GM12878 (cell line): ENCODE results near the gene ZKSCAN5. TPM values are rescaled to one million over a fixed set of nuclear protein-coding genes. Genes with fewer than 3 reads are reported as not detected.

Source experiments
- ATAC-seq: fragments of 200-7000 bp; cut with Tn5 transposase; 3 replicates; pipeline ENCODE4 v1.9.1; 2020; ENCODE audit warnings: mild to moderate bottlenecking, moderate library complexity
- BruUV-seq: library from RNA; stranded (reverse); fragments of 400-500 nt; replicated peaks from 2 replicates; lab custom pipeline; 2021; lab: Mats Ljungman, UMichigan
- CTCF ChIA-PET: fragments of 300-600 bp; sonication (Branson Sonifier 250); formaldehyde crosslinking; extraction: SDS; loops from one replicate; lab custom pipeline; 2021; ENCODE audit warnings: inconsistent platforms; lab: Yijun Ruan, JAX
- POLR2A ChIA-PET: fragments of 350-600 bp; formaldehyde crosslinking; extraction: SDS; loops from one replicate; lab custom pipeline; 2021; ENCODE audit warnings: inconsistent platforms; lab: Charles Lee
- RAD21 ChIA-PET: fragments of 300-600 bp; sonication (Branson Sonifier 250); formaldehyde crosslinking; loops from one replicate; lab custom pipeline; 2023; ENCODE audit warnings: antibody characterized with exemption; ENCODE audit not compliant: unreplicated experiment; lab: Charles Lee
- SMC1A ChIA-PET: fragments of 300-600 bp; sonication (Branson Sonifier 250); formaldehyde crosslinking; loops from one replicate; lab custom pipeline; 2023; ENCODE audit not compliant: unreplicated experiment, uncharacterized antibody; lab: Charles Lee
- DNase-seq: peaks from one replicate; pipeline ENCODE4 v3.0.0-alpha.2; 2011; ENCODE audit warnings: low read depth, low spot score
- FAIRE-seq: peaks from 3 replicates; lab custom pipeline; 2011; peaks lifted over from hg19 to GRCh38; lab: Jason Lieb, UNC
- H2AFZ ChIP-seq: 2 replicates; pipeline ENCODE4 v1.6.0; 2011; ENCODE audit warnings: low read depth, low read length, control low read depth; ENCODE audit not compliant: control insufficient read depth
- H3K27ac ChIP-seq: 2 replicates; pipeline ENCODE4 v1.5.1; 2011; ENCODE audit warnings: control low read depth; ENCODE audit not compliant: control insufficient read depth, insufficient read depth
- H3K27me3 ChIP-seq, 2 experiments: replicated peaks in 1 of 2; 2 replicates each; pipeline versions ENCODE4 v1.6.0 to v1.6.1; 2011; ENCODE audit warnings: low read length in 1 of 2; ENCODE audit not compliant: control insufficient read depth in 2 of 2, insufficient read depth in 2 of 2
- H3K36me3 ChIP-seq, 2 experiments: 2 replicates each; pipeline ENCODE4 v1.5.1; 2011; ENCODE audit warnings: low read length in 1 of 2; ENCODE audit not compliant: control insufficient read depth in 2 of 2, insufficient read depth in 2 of 2
- H3K4me1 ChIP-seq: 2 replicates; pipeline ENCODE4 v1.6.1; 2011; ENCODE audit warnings: mild to moderate bottlenecking, low read length, moderate library complexity, mixed read lengths; ENCODE audit not compliant: control insufficient read depth, insufficient read depth
- H3K4me2 ChIP-seq: 2 replicates; pipeline ENCODE4 v1.6.0; 2011; ENCODE audit warnings: control low read depth; ENCODE audit not compliant: control insufficient read depth, insufficient read depth
- H3K4me3 ChIP-seq: fragments of 200-600 bp; sonication (generic); 2 replicates; pipeline ENCODE4 v1.5.1; 2016
- H3K79me2 ChIP-seq: 2 replicates; pipeline ENCODE4 v1.6.0; 2011; ENCODE audit warnings: low read length; ENCODE audit not compliant: control insufficient read depth, insufficient read depth
- H3K9ac ChIP-seq: 2 replicates; pipeline ENCODE4 v1.8.0; 2011; ENCODE audit warnings: low read length, control low read depth, mixed read lengths; ENCODE audit not compliant: control insufficient read depth, insufficient read depth
- H3K9me3 ChIP-seq: replicated peaks from 3 replicates; pipeline ENCODE4 v1.5.1; 2011; ENCODE audit warnings: mild to moderate bottlenecking, low read length; ENCODE audit not compliant: control insufficient read depth, insufficient read depth
- H4K20me1 ChIP-seq: 2 replicates; pipeline ENCODE4 v1.6.0; 2011; ENCODE audit not compliant: control insufficient read depth, insufficient read depth
- BHLHE40 ChIP-seq, 2 experiments: fragments of 450-650 bp in 1 of 2; IDR thresholded peaks; 2 replicates each; pipeline ENCODE4 v1.6.1; 2011 to 2017; ENCODE audit warnings: low read depth in 2 of 2, borderline replicate concordance in 1 of 2, improper control_type of control experiment in 1 of 2, low read length in 1 of 2, mild to moderate bottlenecking in 1 of 2
- HDAC2 ChIP-seq: fragments of 200-600 bp; sonication (generic); IDR thresholded peaks from 2 replicates; pipeline ENCODE4 v1.6.1; 2017
- IKZF2 ChIP-seq, 2 experiments: fragments of 450-650 bp; IDR thresholded peaks; 2 replicates each; pipeline ENCODE4 v1.6.1; 2017; ENCODE audit warnings: mild to moderate bottlenecking in 2 of 2, moderate library complexity in 2 of 2
- RFX5 ChIP-seq: IDR thresholded peaks from 2 replicates; pipeline ENCODE4 v1.6.1; 2011; ENCODE audit warnings: low read depth, low read length, improper control_type of control experiment
- WGBS: methylation state at CpG from one replicate; pipeline ENCODE4 v1.1.6; 2016; ENCODE audit warnings: low lambda C conversion rate; ENCODE audit not compliant: insufficient replicate concordance, insufficient coverage; ENCODE audit errors: missing lambda C conversion rate; 5-methylcytosine and 5-hydroxymethylcytosine counted together
- in situ Hi-C: fragments of 300-500 bp; cut with MboI; formaldehyde crosslinking; loops from 9 replicates; pipeline ENCODE4 v1.14.3; 2018; ENCODE audit warnings: mixed read lengths
- intact Hi-C: fragments of 100-400 bp; cut with micrococcal nuclease; formaldehyde crosslinking; loops from one replicate; pipeline ENCODE4 v1.14.2; 2022; ENCODE audit not compliant: unreplicated experiment
- polyA plus RNA-seq, 11 experiments: library from polyadenylated mRNA; depleted of rRNA in 4 of 11; unstranded in 6 of 11; stranded (reverse) in 5 of 11; fragments of >200 nt; fragmentation: Nextera tagmentation in 4 of 11; fragmentation: Illumina TruSeq in 1 of 11; extraction: Ambion mirVana in 4 of 11; extraction: Trizol in 1 of 11; gene quantifications; 1 replicate in 1 of 11; 2 replicates in 10 of 11; pipeline versions ENCODE4 v1.2.1 to v1.2.3, GENCODE V29; 2011 to 2016; ENCODE audit warnings: inconsistent platforms in 2 of 11, missing spikeins in 2 of 11, low read depth in 1 of 11
- total RNA-seq, 4 experiments: library from RNA; depleted of rRNA in 3 of 4; stranded (reverse); fragments of >200 nt in 3 of 4; fragmentation: Illumina TruSeq in 1 of 4; extraction: Trizol in 1 of 4; gene quantifications; 2 replicates each; pipeline versions ENCODE4 v1.2.1 to v1.2.3, GENCODE V29; 2013 to 2021
- TF ChIP-seq, protein P1 (sequence below): fragments of 450-650 bp; formaldehyde crosslinking; IDR thresholded peaks from 2 replicates; pipeline ENCODE4 v1.5.0; 2022; ENCODE audit warnings: mild to moderate bottlenecking, missing genetic modification characterization
- TF ChIP-seq, protein P2 (sequence below): fragments of 450-650 bp; IDR thresholded peaks from 2 replicates; pipeline ENCODE4 v1.6.1; 2017; ENCODE audit warnings: low read depth, mild to moderate bottlenecking, moderate library complexity
- TF ChIP-seq, protein P3 (sequence below): IDR thresholded peaks from 2 replicates; pipeline ENCODE4 v1.6.1; 2011; ENCODE audit warnings: low read depth, mild to moderate bottlenecking, low read length, moderate library complexity, borderline replicate concordance; ENCODE audit errors: extremely low read depth
- TF ChIP-seq, protein P4 (sequence below): fragments of 450-650 bp; conservative IDR thresholded peaks from 2 replicates; pipeline ENCODE4 v1.6.1; 2017; ENCODE audit warnings: mild to moderate bottlenecking, moderate library complexity

The ZKSCAN5 gene
- total and polyA plus RNA-seq, 10 of the 15 experiments (the other 5 are each of a cell fraction or from before 2014, with no cell fraction given) = 2.5 to 10.1 (median 7.7) TPM

DNA sequence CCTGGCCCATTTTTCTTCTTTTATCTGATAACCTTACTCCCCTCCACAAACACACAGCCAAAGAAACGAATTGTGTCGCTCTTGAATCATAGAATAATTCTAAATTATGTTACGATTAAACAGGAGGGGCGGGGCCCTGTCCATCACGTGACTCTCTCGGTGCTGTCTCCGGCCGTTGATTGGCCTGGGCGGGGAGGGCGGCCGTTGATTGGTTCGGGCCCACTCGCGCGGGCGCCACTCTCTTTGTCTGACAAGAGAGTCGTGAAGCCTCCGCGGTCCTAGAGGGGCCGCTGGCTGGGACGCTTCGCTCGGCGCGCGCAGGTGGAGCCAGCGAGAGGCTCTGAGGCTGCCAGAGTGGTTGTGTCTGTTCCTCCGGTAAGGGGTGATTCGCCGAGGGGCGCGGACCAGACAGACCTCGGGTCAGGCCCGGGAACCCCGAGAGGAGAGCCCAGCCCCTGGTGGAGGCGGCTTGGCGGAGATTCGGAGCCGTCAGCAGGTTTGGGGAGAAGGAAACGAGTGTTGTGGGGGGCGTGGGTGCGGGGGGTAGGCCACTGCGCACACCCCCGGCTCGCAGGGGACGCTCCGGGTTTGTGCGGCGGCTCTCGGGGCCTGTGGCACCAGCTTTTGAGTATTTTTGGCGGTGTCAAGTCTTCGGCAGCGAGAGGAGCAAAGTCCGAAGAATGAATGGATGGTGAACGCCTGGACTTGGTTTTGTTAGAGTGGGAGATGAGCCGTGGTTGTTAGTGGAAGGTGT is 31.7 kb upstream of the ZKSCAN5 start, which contains the start of gene ZNF789:
Gene ZNF789 (plus strand): TSS at position 330 of the 754 bp plus-strand sequence. CDS start 3,567 bp downstream, outside the sequence.
- Histone ChIP-seq H3K4me1 (no peaks in the 10 kb centered on the region), H3K36me3 (peaks cover 2 to 4% of the 10 kb centered on the region in 2 experiments; a peak in 3 of 4 replicates), H3K27me3 (no peaks in the 10 kb centered on the region), H3K4me2 (peak within 1 kb of the TSS; percentile 85), H3K79me2 (peaks cover 36% of the 10 kb centered on the region), H3K27ac (peak within 1 kb of the TSS; percentile 88), H4K20me1 (no peaks in the 10 kb centered on the region), H3K9ac (peak within 1 kb of the TSS; percentile 91), H3K4me3 (peak within 1 kb of the TSS; percentile 86), H2AFZ (peak within 1 kb of the TSS; percentile 94), H3K9me3 (no peaks in the 10 kb centered on the region)
- peak; percentile 70 for DNase-seq
- TSS peak; percentile 88 for BruUV-seq
- ChIA-PET CTCF (interaction anchor here (1.0 kb wide), 2 partner anchors 27 to 32 kb away, joined by 3 read pairs; partner anchors contain the start of genes ZKSCAN5 and ZNF394), SMC1A (interaction anchor here (0.8 to 1.7 kb wide), 6 partner anchors 7 to 367 kb away, joined by 3 to 7 read pairs (median 3); partner anchors contain the start of genes ATP5MF, CPSF4 and PTCD1), RAD21 (interaction anchor here (0.8 to 1.3 kb wide), 7 partner anchors 25 to 368 kb away, joined by 3 to 4 read pairs (median 3); partner anchors contain the start of genes BUD31, PDAP1 and ZKSCAN5), POLR2A (interaction anchor here (0.7 to 1.4 kb wide), 5 partner anchors 26 to 138 kb away, joined by 3 to 10 read pairs (median 4); partner anchors contain the start of genes ZKSCAN5 and ZNF394)
- WGBS = 1% methylated on average over 51 of the region's 56 CpGs
- intact Hi-C loops (loop anchor here (2.0 kb wide), 1 partner anchor 28 kb away; the partner anchor contains the start of gene ZNF394), in situ Hi-C loops (no loop called here)
- ATAC-seq = peak; percentile 99
- FAIRE-seq = peak; percentile 77
- TF ChIP-seq, protein P1, sequence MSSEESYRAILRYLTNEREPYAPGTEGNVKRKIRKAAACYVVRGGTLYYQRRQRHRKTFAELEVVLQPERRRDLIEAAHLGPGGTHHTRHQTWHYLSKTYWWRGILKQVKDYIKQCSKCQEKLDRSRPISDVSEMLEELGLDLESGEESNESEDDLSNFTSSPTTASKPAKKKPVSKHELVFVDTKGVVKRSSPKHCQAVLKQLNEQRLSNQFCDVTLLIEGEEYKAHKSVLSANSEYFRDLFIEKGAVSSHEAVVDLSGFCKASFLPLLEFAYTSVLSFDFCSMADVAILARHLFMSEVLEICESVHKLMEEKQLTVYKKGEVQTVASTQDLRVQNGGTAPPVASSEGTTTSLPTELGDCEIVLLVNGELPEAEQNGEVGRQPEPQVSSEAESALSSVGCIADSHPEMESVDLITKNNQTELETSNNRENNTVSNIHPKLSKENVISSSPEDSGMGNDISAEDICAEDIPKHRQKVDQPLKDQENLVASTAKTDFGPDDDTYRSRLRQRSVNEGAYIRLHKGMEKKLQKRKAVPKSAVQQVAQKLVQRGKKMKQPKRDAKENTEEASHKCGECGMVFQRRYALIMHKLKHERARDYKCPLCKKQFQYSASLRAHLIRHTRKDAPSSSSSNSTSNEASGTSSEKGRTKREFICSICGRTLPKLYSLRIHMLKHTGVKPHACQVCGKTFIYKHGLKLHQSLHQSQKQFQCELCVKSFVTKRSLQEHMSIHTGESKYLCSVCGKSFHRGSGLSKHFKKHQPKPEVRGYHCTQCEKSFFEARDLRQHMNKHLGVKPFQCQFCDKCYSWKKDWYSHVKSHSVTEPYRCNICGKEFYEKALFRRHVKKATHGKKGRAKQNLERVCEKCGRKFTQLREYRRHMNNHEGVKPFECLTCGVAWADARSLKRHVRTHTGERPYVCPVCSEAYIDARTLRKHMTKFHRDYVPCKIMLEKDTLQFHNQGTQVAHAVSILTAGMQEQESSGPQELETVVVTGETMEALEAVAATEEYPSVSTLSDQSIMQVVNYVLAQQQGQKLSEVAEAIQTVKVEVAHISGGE (CRISPR knock-in tag) = peak; percentile 49
- TF ChIP-seq, protein P2, sequence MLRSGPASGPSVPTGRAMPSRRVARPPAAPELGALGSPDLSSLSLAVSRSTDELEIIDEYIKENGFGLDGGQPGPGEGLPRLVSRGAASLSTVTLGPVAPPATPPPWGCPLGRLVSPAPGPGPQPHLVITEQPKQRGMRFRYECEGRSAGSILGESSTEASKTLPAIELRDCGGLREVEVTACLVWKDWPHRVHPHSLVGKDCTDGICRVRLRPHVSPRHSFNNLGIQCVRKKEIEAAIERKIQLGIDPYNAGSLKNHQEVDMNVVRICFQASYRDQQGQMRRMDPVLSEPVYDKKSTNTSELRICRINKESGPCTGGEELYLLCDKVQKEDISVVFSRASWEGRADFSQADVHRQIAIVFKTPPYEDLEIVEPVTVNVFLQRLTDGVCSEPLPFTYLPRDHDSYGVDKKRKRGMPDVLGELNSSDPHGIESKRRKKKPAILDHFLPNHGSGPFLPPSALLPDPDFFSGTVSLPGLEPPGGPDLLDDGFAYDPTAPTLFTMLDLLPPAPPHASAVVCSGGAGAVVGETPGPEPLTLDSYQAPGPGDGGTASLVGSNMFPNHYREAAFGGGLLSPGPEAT = peak; percentile 67; the same call in 1 of the 2 replicates
- TF ChIP-seq, protein P3, sequence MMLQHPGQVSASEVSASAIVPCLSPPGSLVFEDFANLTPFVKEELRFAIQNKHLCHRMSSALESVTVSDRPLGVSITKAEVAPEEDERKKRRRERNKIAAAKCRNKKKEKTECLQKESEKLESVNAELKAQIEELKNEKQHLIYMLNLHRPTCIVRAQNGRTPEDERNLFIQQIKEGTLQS = peak; percentile 80; the same call in 1 of the 2 replicates
- TF ChIP-seq, protein P4, sequence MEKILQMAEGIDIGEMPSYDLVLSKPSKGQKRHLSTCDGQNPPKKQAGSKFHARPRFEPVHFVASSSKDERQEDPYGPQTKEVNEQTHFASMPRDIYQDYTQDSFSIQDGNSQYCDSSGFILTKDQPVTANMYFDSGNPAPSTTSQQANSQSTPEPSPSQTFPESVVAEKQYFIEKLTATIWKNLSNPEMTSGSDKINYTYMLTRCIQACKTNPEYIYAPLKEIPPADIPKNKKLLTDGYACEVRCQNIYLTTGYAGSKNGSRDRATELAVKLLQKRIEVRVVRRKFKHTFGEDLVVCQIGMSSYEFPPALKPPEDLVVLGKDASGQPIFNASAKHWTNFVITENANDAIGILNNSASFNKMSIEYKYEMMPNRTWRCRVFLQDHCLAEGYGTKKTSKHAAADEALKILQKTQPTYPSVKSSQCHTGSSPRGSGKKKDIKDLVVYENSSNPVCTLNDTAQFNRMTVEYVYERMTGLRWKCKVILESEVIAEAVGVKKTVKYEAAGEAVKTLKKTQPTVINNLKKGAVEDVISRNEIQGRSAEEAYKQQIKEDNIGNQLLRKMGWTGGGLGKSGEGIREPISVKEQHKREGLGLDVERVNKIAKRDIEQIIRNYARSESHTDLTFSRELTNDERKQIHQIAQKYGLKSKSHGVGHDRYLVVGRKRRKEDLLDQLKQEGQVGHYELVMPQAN = peak; percentile 92
- peak; percentile 81 for TF ChIP-seq RFX5
- peak; percentile 75 to 92 for TF ChIP-seq BHLHE40 (IDR thresholded peaks at IDR 0.05; ENCODE audit: borderline replicate concordance in 1 of 2, low read depth in 2 of 2, low read length in 1 of 2)
- TF ChIP-seq IKZF2 (IDR thresholded peaks at IDR 0.05) = no peak
- TF ChIP-seq HDAC2 = no peak
